Activated CD8-positive, alpha-beta memory T cell treated with anti-CD3 and anti-CD28 coated beads, Interleukin-2, amount 50 U/mL, for 4 hours (primary cell): ENCODE results near the gene ZC3HAV1.
"Not testable (repeated sequence)": the region's sequence is repeated elsewhere in the genome, so short reads cannot be mapped to it uniquely, and the experiment has no call there.

Experiments used
- DNase-seq: peaks from one replicate; pipeline ENCODE4 v3.0.0-alpha.2; 2020

ZC3HAV1 gene

GRCh38 chr7:139081584-139081983, 27.9 kb downstream of the ZC3HAV1 start:
- DNase-seq, result no peak

GRCh38 chr7:139080905-139081304, 28.6 kb downstream of the ZC3HAV1 start:
- DNase-seq, result no peak

GRCh38 chr7:139079861-139080260, 29.7 kb downstream of the ZC3HAV1 start:
- no peak for DNase-seq

GRCh38 chr7:139078911-139079310, 30.6 kb downstream of the ZC3HAV1 start:
- DNase-seq, result no peak

GRCh38 chr7:139078399-139078798, 31.1 kb downstream of the ZC3HAV1 start:
- DNase-seq, result no peak

GRCh38 chr7:139077706-139078105, 31.8 kb downstream of the ZC3HAV1 start:
- DNase-seq, result not testable (repeated sequence)

GRCh38 chr7:139075871-139076686, 33.4 kb downstream of the ZC3HAV1 start:
- DNase-seq, result no peak

- DNase-seq, result peak; percentile 63
These were observed 34.4 kb downstream of the ZC3HAV1 start for GRCh38 chr7:139075031-139075652.

GRCh38 chr7:139072796-139073195, 36.7 kb downstream of the ZC3HAV1 start:
- DNase-seq, result no peak

GRCh38 chr7:139071680-139072079, 37.8 kb downstream of the ZC3HAV1 start:
- no peak for DNase-seq

GRCh38 chr7:139068544-139069399, 40.7 kb downstream of the ZC3HAV1 start:
- no peak for DNase-seq

- DNase-seq, result no peak
These were observed 43.2 kb downstream of the ZC3HAV1 start for GRCh38 chr7:139066315-139066714.

- DNase-seq, result no peak
These were observed 44.2 kb downstream of the ZC3HAV1 start for GRCh38 chr7:139065323-139065722.

GRCh38 chr7:139061416-139061815, 48.1 kb downstream of the ZC3HAV1 start:
- DNase-seq, result no peak

GRCh38 chr7:139060695-139061237, 48.8 kb downstream of the ZC3HAV1 start:
- no peak for DNase-seq

GRCh38 chr7:139059905-139060304, 49.6 kb downstream of the ZC3HAV1 start:
- DNase-seq, result no peak

GRCh38 chr7:139058943-139059342, 50.6 kb downstream of the ZC3HAV1 start:
- no peak for DNase-seq

- DNase-seq, result no peak
These were observed 53.8 kb downstream of the ZC3HAV1 start for GRCh38 chr7:139055674-139056073.

GRCh38 chr7:139054656-139055055, 54.9 kb downstream of the ZC3HAV1 start:
- DNase-seq, result not testable (repeated sequence)

- DNase-seq, result no peak
These were observed 55.4 kb downstream of the ZC3HAV1 start for GRCh38 chr7:139054101-139054500.

GRCh38 chr7:139051655-139052054, 57.9 kb downstream of the ZC3HAV1 start:
- DNase-seq, result no peak

- no peak for DNase-seq
These were observed 59.6 kb downstream of the ZC3HAV1 start for GRCh38 chr7:139049936-139050335.

GRCh38 chr7:139049111-139049510, 60.4 kb downstream of the ZC3HAV1 start:
- no peak for DNase-seq
